HepG2 (cell line): Measurements from ENCODE around the gene IL6ST.

Experiments used
- CTCF ChIP-seq: sonication (generic); formaldehyde crosslinking; IDR thresholded peaks from 2 replicates; pipeline ENCODE4 v1.5.0; 2020; ENCODE audit warnings: mild to moderate bottlenecking, missing genetic modification reagents, moderate library complexity
- FOXA1 ChIP-seq, 2 experiments: fragments of 450-650 bp in 1 of 2; sonication (generic) in 1 of 2; formaldehyde crosslinking in 1 of 2; IDR thresholded peaks; 2 replicates each; pipeline versions ENCODE4 v1.4.0 to v1.6.1; 2016 to 2020; ENCODE audit warnings: missing genetic modification reagents in 1 of 2
- MIER3 ChIP-seq: IDR thresholded peaks from 2 replicates; pipeline ENCODE4 v1.6.1; 2016; ENCODE audit warnings: missing compliant biosample characterization, borderline replicate concordance
- RFXAP ChIP-seq: sonication (generic); formaldehyde crosslinking; IDR thresholded peaks from 2 replicates; pipeline ENCODE4 v1.4.0; 2020; ENCODE audit warnings: missing genetic modification reagents, borderline replicate concordance
- ZFP37 ChIP-seq: sonication (generic); formaldehyde crosslinking; IDR thresholded peaks from 2 replicates; pipeline ENCODE4 v1.4.0; 2020; ENCODE audit warnings: missing genetic modification reagents, borderline replicate concordance
- ZNF30 ChIP-seq: sonication (generic); formaldehyde crosslinking; IDR thresholded peaks from 2 replicates; pipeline ENCODE4 v1.5.0; 2020; ENCODE audit warnings: mild to moderate bottlenecking, missing genetic modification reagents

- no peak for TF ChIP-seq MIER3 (CRISPR knock-in tag)
- no peak for TF ChIP-seq ZNF30 (CRISPR knock-in tag)
- TF ChIP-seq ZFP37 (CRISPR knock-in tag) = no peak
- no peak for TF ChIP-seq CTCF
- TF ChIP-seq FOXA1 (IDR thresholded peaks at IDR 0.05) = no peak
- no peak for TF ChIP-seq FOXA1 (CRISPR knock-in tag; IDR thresholded peaks at IDR 0.05)
- TF ChIP-seq RFXAP (CRISPR knock-in tag) = no peak
Measured at GRCh38 chr5:55969956-55970355, 24.8 kb downstream of the IL6ST start.
